Skeletal muscle satellite cell (primary cell): ENCODE data around the gene WNT7A.

Experiments
- H3K27me3 ChIP-seq: 2 replicates; pipeline ENCODE4 v1.7.0; 2013; ENCODE audit warnings: low read length; ENCODE audit not compliant: control insufficient read depth, insufficient read depth
- H3K36me3 ChIP-seq: 2 replicates; pipeline ENCODE4 v1.7.0; 2013; ENCODE audit warnings: mild to moderate bottlenecking, control low read depth, low read length; ENCODE audit not compliant: insufficient read depth
- H3K4me1 ChIP-seq: 2 replicates; pipeline ENCODE4 v1.7.0; 2013; ENCODE audit warnings: low read length; ENCODE audit not compliant: control insufficient read depth, insufficient read depth
- H3K4me2 ChIP-seq: 2 replicates; pipeline ENCODE4 v1.7.0; 2013; ENCODE audit warnings: mild to moderate bottlenecking, low read length
- H3K4me3 ChIP-seq: 2 replicates; pipeline ENCODE4 v1.7.0; 2013; ENCODE audit warnings: low read length
- H3K9ac ChIP-seq: 2 replicates; pipeline ENCODE4 v1.7.0; 2013; ENCODE audit warnings: mild to moderate bottlenecking, low read depth, low read length, moderate library complexity
- H3K9me3 ChIP-seq: replicated peaks from 2 replicates; pipeline ENCODE4 v1.7.0; 2013; ENCODE audit warnings: mild to moderate bottlenecking, control low read depth, low read length

Gene WNT7A

GRCh38 chr3:13850161-13850945 lies 29.5 kb downstream of the WNT7A start:
- H3K4me1 ChIP-seq, result no peaks in the 10 kb centered on the region
- no peaks in the 10 kb centered on the region for H3K36me3 ChIP-seq

GRCh38 chr3:13849018-13849417 lies 30.9 kb downstream of the WNT7A start:
- Histone ChIP-seq H3K4me3 (no peak overlapping the region), H3K9me3 (peaks cover 5% of the 10 kb centered on the region), H3K4me2 (no peak overlapping the region), H3K27me3 (no peaks in the 10 kb centered on the region), H3K9ac (no peak overlapping the region), H3K4me1 (no peaks in the 10 kb centered on the region), H3K36me3 (no peaks in the 10 kb centered on the region)

More at GRCh38 chr3:13850161-13850945, 29.5 kb downstream of the WNT7A start:
- Histone ChIP-seq H3K27me3 (no peaks in the 10 kb centered on the region), H3K9me3 (peaks cover 5% of the 10 kb centered on the region), H3K9ac (no peak overlapping the region), H3K4me3 (no peak overlapping the region), H3K4me2 (no peak overlapping the region)

GRCh38 chr3:13846716-13847570 lies 32.9 kb downstream of the WNT7A start:
- no peaks in the 10 kb centered on the region for H3K4me1 ChIP-seq
- H3K4me3 ChIP-seq, result no peak overlapping the region
- H3K9me3 ChIP-seq, result peaks cover 5% of the 10 kb centered on the region
- H3K4me2 ChIP-seq, result no peak overlapping the region
- no peaks in the 10 kb centered on the region for H3K27me3 ChIP-seq
- H3K36me3 ChIP-seq, result no peaks in the 10 kb centered on the region
- H3K9ac ChIP-seq, result no peak overlapping the region

DNA sequence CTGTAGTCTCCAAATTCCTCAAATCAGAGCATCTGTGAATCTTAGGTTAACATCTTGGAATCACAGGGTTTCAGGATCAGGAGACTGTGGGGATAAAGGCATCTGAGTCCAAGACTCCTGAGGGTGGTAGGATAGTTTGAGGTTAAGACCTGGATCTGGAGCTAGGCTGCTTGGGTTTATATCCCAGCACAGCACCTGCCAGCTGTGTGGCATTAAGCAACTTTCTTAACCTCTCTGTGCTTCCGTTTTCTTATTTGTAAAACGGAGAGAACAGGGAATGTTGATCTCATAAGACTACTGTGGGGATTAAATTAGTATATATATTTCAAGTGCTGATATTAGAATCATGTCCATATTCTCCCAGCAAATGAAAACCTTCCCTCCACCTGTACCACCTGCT lies 33.6 kb downstream of the WNT7A start:
- no peak overlapping the region for H3K9ac ChIP-seq
- H3K4me2 ChIP-seq, result no peak overlapping the region
- no peaks in the 10 kb centered on the region for H3K27me3 ChIP-seq
- no peaks in the 10 kb centered on the region for H3K36me3 ChIP-seq
- H3K4me1 ChIP-seq, result no peaks in the 10 kb centered on the region
- peaks cover 5% of the 10 kb centered on the region for H3K9me3 ChIP-seq
- H3K4me3 ChIP-seq, result no peak overlapping the region

GRCh38 chr3:13845806-13846205 lies 34.1 kb downstream of the WNT7A start:
- Histone ChIP-seq H3K4me2 (no peak overlapping the region), H3K4me3 (no peak overlapping the region), H3K9me3 (peaks cover 5% of the 10 kb centered on the region), H3K9ac (no peak overlapping the region), H3K36me3 (no peaks in the 10 kb centered on the region), H3K4me1 (no peaks in the 10 kb centered on the region), H3K27me3 (no peaks in the 10 kb centered on the region)

DNA sequence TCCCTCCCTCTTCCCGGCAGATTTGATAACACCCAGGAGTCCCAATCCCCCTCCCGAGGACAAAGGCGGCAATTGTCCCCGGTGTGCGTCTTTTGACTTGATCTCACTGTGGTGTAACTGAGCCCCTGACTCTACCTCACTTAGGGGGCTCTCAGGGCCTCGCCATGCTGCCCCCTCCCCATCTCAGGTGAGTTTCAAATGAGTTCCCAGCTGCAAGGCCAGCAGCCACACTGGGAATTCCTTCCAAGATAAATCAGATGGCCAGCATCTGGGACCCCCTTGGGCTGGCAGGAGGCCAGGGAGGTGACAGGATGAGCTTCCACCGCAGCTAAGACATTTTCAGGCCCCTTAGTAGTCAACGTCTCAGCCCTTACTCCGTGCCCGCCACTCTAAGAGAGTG lies 35.0 kb downstream of the WNT7A start:
- no peak overlapping the region for H3K9ac ChIP-seq
- H3K4me3 ChIP-seq, result no peak overlapping the region
- H3K4me1 ChIP-seq, result no peaks in the 10 kb centered on the region
- H3K27me3 ChIP-seq, result no peaks in the 10 kb centered on the region
- H3K36me3 ChIP-seq, result no peaks in the 10 kb centered on the region
- peaks cover 5% of the 10 kb centered on the region for H3K9me3 ChIP-seq
- H3K4me2 ChIP-seq, result no peak overlapping the region

DNA sequence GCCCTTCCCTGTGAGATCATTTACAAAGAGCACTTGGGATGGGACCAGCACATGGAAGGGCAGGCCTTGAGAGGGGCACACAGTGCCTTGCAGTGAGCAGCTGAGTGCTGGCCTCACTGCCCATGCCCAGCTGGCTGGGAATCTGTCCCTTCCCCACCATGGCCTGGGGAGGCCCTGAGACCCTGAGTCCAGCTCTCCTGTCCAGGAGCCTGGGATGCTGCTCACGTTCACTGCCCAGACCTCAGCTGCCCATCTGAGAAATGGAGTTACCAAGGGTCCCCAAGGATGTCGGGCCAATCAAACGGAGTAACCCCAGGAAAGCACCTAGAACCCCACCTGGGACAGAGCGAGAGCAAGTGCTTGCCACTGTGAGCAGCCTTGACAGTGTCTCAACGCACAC lies 35.6 kb downstream of the WNT7A start:
- no peak overlapping the region for H3K9ac ChIP-seq
- H3K4me2 ChIP-seq, result no peak overlapping the region
- H3K4me1 ChIP-seq, result no peaks in the 10 kb centered on the region
- no peaks in the 10 kb centered on the region for H3K27me3 ChIP-seq
- H3K36me3 ChIP-seq, result no peaks in the 10 kb centered on the region
- peaks cover 5% of the 10 kb centered on the region for H3K9me3 ChIP-seq
- H3K4me3 ChIP-seq, result no peak overlapping the region

DNA sequence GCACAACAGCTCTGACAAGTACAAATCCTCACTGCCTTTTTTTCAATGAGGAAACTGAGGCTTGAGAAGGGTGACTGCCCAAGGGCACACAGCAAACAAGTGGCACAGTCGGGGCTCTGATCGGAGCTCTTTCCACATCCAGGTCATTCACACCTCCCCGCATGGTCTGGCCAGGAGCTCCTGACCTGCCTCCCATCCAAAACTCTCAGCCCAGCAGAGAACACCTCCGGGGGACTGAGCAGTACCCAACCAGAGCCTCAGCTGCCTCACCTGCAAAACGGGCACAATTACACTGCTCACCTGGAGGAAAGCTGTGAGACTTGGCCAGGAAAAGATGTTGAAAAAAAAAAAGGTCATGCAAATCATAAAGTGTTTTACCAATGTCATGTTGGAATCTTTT lies 36.5 kb downstream of the WNT7A start:
- H3K4me1 ChIP-seq, result no peaks in the 10 kb centered on the region

DNA sequence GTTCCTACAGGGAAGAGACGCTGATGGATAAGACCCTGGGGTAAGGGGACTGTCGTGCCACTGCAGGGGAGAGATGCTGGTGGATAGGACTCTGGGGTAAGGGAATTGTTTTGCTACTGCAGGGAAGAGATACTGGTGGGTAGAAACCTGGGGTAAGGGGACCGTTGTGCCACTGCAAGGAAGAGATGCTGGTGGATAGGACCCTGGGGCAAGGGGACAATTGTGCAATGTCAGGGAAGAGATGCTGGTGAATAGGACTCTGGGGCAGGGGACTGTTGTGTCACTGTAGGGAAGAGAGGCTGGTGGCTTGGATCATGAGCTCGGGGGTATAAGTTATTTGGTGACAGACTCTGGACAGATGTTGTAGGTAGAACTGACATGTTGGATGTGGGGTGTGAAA lies 37.6 kb downstream of the WNT7A start:
- H3K27me3 ChIP-seq, result no peaks in the 10 kb centered on the region
- no peaks in the 10 kb centered on the region for H3K36me3 ChIP-seq
- H3K4me3 ChIP-seq, result no peak overlapping the region

More for the DNA sequence above, 36.5 kb downstream of the WNT7A start:
- H3K4me3 ChIP-seq, result no peak overlapping the region
- H3K4me2 ChIP-seq, result no peak overlapping the region
- no peaks in the 10 kb centered on the region for H3K27me3 ChIP-seq
- no peaks in the 10 kb centered on the region for H3K36me3 ChIP-seq
- peaks cover 5% of the 10 kb centered on the region for H3K9me3 ChIP-seq
- H3K9ac ChIP-seq, result no peak overlapping the region

DNA sequence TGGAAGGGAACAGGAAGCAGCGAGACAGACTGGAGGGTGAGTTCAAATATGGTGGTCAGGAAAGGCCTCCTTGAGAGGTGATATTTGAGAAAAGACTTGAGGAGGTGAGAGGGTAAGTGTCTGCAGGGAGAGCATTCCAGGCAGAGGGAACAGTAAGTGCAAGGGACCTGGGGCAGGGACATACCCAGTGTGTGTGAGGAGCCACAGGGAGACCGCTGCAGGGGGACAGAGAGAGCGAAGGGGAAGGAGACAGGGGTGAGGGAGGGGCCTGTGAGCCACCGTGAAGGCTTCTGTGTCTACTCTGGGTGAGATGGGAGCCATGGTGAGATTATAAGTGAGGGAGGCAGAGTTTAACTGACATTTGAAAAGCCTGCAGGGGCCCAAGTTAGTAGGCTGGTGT lies 38.0 kb downstream of the WNT7A start:
- H3K27me3 ChIP-seq, result no peaks in the 10 kb centered on the region
- no peaks in the 10 kb centered on the region for H3K36me3 ChIP-seq
- no peak overlapping the region for H3K4me3 ChIP-seq
- no peak overlapping the region for H3K4me2 ChIP-seq
- H3K9ac ChIP-seq, result no peak overlapping the region
- no peaks in the 10 kb centered on the region for H3K4me1 ChIP-seq
- peaks cover 5% of the 10 kb centered on the region for H3K9me3 ChIP-seq

More for the DNA sequence above, 37.6 kb downstream of the WNT7A start:
- Histone ChIP-seq H3K4me2 (no peak overlapping the region), H3K4me1 (no peaks in the 10 kb centered on the region), H3K9ac (no peak overlapping the region), H3K9me3 (peaks cover 5% of the 10 kb centered on the region)

DNA sequence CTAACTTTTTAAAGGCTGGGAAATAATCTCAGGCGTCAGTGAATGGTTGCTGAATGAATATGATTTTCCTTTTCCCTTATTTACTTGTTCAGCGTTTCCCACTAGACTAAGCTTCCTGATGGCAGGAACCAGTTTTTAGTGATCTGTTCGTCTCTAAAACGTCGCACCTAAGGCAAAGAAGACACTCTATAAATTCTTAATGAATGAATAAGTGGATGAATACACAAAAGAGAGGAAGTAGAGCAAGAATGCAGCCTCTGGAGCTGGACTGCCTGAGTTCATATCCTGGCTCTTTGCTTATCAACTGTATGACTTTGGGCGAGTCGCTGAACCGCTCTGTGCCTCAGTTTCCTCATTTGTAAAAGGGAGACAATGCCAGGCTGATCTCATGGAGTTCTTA lies 38.7 kb downstream of the WNT7A start:
- H3K36me3 ChIP-seq, result no peaks in the 10 kb centered on the region

More for the DNA sequence above, 38.7 kb downstream of the WNT7A start:
- Histone ChIP-seq H3K27me3 (no peaks in the 10 kb centered on the region), H3K9ac (no peak overlapping the region), H3K4me3 (no peak overlapping the region), H3K9me3 (peaks cover 5% of the 10 kb centered on the region), H3K4me2 (no peak overlapping the region), H3K4me1 (no peaks in the 10 kb centered on the region)
